ENCODE results near the gene CNPY2.
"Not testable (repeated sequence)": the region's sequence is repeated elsewhere in the genome, so short reads cannot be mapped to it uniquely, and the experiment has no call there.

CNPY2 gene

DNA sequence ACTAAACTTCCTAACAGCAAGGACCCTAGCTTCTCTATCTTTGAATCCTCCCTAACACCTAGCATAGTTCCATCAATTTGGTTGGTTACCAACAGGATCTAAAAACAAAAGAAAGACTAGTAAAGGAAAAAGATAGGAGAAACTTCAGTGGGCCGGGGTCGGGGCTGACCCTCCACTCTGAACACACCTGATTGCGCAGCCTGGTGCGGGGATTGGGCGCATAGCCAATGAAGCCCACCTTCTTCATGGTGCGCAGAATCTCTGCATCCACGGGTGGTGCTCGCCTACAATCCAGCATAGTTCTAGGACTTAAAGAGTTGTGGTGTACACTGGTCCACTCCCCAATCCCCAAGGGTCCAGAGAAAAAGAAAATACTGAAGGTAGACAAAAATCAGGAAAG is 10.3 kb upstream of the CNPY2 start:
- H3K9ac ChIP-seq = no peak overlapping the region
- H3K27ac ChIP-seq = no peak overlapping the region
- H3K4me2 ChIP-seq (ENCODE audit: low read length) = no peak overlapping the region
- H3K36me3 ChIP-seq (ENCODE audit: control insufficient read depth, insufficient read depth, low read length) = no peaks in the 10 kb centered on the region
- H3K9me3 ChIP-seq (ENCODE audit: control insufficient read depth, low read length) = no peaks in the 10 kb centered on the region
- peaks cover 8% of the 10 kb centered on the region for H3K79me2 ChIP-seq
- no peak overlapping the region for H3K4me3 ChIP-seq (ENCODE audit: low read depth, low read length)
- H2AFZ ChIP-seq = no peak overlapping the region
- no peaks in the 10 kb centered on the region for H3K4me1 ChIP-seq
- TF ChIP-seq, protein P1, sequence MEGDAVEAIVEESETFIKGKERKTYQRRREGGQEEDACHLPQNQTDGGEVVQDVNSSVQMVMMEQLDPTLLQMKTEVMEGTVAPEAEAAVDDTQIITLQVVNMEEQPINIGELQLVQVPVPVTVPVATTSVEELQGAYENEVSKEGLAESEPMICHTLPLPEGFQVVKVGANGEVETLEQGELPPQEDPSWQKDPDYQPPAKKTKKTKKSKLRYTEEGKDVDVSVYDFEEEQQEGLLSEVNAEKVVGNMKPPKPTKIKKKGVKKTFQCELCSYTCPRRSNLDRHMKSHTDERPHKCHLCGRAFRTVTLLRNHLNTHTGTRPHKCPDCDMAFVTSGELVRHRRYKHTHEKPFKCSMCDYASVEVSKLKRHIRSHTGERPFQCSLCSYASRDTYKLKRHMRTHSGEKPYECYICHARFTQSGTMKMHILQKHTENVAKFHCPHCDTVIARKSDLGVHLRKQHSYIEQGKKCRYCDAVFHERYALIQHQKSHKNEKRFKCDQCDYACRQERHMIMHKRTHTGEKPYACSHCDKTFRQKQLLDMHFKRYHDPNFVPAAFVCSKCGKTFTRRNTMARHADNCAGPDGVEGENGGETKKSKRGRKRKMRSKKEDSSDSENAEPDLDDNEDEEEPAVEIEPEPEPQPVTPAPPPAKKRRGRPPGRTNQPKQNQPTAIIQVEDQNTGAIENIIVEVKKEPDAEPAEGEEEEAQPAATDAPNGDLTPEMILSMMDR (IDR thresholded peaks at IDR 0.05) = no peak
- H3K27me3 ChIP-seq (ENCODE audit: control insufficient read depth, insufficient read depth, low read length) = no peaks in the 10 kb centered on the region

DNA sequence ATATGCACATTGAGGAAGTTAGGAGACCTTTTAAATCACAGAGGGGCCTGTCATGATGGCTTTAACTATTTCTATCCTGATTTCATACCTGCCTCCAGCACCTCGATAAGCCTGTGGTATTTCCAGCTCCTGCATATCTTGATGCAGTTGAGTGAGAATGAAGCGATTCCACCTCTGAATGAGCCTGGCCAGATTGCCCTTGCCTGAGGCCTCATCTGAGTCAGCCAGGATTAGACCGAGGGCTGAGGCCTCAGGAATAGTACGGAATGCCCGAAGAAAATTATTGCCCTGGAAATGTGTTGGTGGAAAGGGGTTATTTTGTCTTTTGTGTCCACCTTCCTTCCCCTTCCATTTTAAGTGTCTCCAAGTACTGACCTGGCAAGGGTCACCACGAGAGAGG is 8.4 kb upstream of the CNPY2 start:
- no peak overlapping the region for H2AFZ ChIP-seq
- TF ChIP-seq, protein P1 (IDR thresholded peaks at IDR 0.05) = no peak
- H3K4me3 ChIP-seq (ENCODE audit: low read depth, low read length) = no peak overlapping the region
- no peaks in the 10 kb centered on the region for H3K4me1 ChIP-seq
- H3K79me2 ChIP-seq = peaks cover 8% of the 10 kb centered on the region
- no peaks in the 10 kb centered on the region for H3K27me3 ChIP-seq (ENCODE audit: control insufficient read depth, insufficient read depth, low read length)
- no peak overlapping the region for H3K4me2 ChIP-seq (ENCODE audit: low read length)
- no peaks in the 10 kb centered on the region for H3K36me3 ChIP-seq (ENCODE audit: control insufficient read depth, insufficient read depth, low read length)
- H3K9me3 ChIP-seq (ENCODE audit: control insufficient read depth, low read length) = no peaks in the 10 kb centered on the region
- no peak overlapping the region for H3K27ac ChIP-seq
- H3K9ac ChIP-seq = no peak overlapping the region

DNA sequence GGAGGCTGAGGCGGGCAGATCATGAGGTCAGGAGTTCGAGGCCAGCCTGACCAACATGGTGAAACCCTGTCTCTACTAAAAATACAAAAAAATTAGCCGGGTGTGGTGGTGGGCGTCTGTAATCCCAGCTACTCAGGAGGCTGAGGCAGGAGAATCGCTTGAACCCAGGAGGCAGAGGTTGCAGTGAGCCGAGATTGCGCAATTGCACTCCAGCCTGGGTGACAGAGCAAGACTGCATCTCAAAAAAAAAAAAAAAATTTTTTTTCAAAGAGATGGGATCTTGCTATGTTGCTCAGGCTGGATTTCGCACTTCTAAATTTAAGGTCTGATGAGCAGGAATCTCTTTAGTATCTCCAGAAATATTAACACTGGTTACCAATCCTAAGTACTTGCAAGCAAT is 5.8 kb upstream of the CNPY2 start:
- H3K27me3 ChIP-seq (ENCODE audit: control insufficient read depth, insufficient read depth, low read length); H2AFZ ChIP-seq; H3K27ac ChIP-seq; H3K4me1 ChIP-seq; H3K9ac ChIP-seq; H3K36me3 ChIP-seq (ENCODE audit: control insufficient read depth, insufficient read depth, low read length); H3K79me2 ChIP-seq; H3K4me2 ChIP-seq (ENCODE audit: low read length); H3K9me3 ChIP-seq (ENCODE audit: control insufficient read depth, low read length); H3K4me3 ChIP-seq (ENCODE audit: low read depth, low read length): not testable (repeated sequence)

DNA sequence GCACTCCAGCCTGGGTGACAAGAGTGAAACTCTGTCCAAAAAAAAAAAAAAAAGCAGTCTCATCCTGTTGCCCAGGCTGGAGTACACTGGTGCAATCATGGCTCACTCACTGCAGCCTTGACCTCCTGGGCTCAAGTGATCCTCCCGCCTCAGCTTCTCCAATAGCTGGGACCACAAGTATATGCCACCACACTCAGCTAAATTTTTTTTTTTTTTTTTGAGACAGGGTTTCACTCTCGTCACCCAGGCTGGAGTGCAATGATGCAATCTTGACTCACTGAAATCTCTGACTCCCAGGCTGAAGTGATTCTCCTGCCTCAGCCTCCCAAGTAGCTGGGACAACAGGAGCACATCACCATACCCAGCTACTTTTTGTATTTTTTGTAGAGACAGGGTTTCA is 5.2 kb upstream of the CNPY2 start:
- peaks cover 3% of the 10 kb centered on the region for H3K4me1 ChIP-seq
- TF ChIP-seq, protein P1 (IDR thresholded peaks at IDR 0.05) = no peak
- no peak overlapping the region for H3K4me3 ChIP-seq (ENCODE audit: low read depth, low read length)
- no peak overlapping the region for H3K9ac ChIP-seq
- H3K9me3 ChIP-seq (ENCODE audit: control insufficient read depth, low read length) = no peaks in the 10 kb centered on the region
- no peak overlapping the region for H2AFZ ChIP-seq
- no peak overlapping the region for H3K4me2 ChIP-seq (ENCODE audit: low read length)
- no peaks in the 10 kb centered on the region for H3K36me3 ChIP-seq (ENCODE audit: control insufficient read depth, insufficient read depth, low read length)
- H3K27me3 ChIP-seq (ENCODE audit: control insufficient read depth, insufficient read depth, low read length) = no peaks in the 10 kb centered on the region
- H3K27ac ChIP-seq = no peak overlapping the region
- H3K79me2 ChIP-seq = no peaks in the 10 kb centered on the region

DNA sequence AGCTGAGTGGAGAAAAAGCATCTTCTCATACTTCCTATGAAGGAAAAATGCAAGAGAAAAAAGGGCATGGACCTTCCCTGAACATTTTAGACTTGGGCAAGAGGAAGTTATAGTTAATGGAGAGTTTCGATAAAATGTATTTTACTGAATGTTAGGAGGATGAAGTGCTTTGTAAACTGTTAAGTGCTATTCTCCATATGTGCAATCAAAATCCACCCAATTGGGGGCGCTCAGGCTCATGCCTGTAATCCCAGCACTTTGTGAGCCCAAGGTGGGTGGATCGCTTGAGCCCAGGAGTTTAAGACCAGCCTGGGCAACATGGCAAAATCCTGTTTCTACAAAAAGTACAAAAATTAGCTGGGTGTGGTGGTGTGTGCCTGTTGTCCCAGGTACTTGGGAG is 1.9 kb upstream of the CNPY2 start:
- peaks cover 10% of the 10 kb centered on the region for H3K4me1 ChIP-seq
- TF ChIP-seq, protein P1 (IDR thresholded peaks at IDR 0.05) = no peak
- no peak overlapping the region for H3K4me3 ChIP-seq (ENCODE audit: low read depth, low read length)
- H3K79me2 ChIP-seq = peaks cover 10% of the 10 kb centered on the region
- no peak overlapping the region for H2AFZ ChIP-seq
- no peaks in the 10 kb centered on the region for H3K27me3 ChIP-seq (ENCODE audit: control insufficient read depth, insufficient read depth, low read length)
- no peak overlapping the region for H3K9ac ChIP-seq
- H3K4me2 ChIP-seq (ENCODE audit: low read length) = no peak overlapping the region
- H3K9me3 ChIP-seq (ENCODE audit: control insufficient read depth, low read length) = no peaks in the 10 kb centered on the region
- H3K27ac ChIP-seq = no peak overlapping the region
- no peaks in the 10 kb centered on the region for H3K36me3 ChIP-seq (ENCODE audit: control insufficient read depth, insufficient read depth, low read length)

Measured in parathyroid adenoma (tissue), 2 donors.